ENCODE data around the gene OSBPL10.
"Not testable (repeated sequence)": the region's sequence is repeated elsewhere in the genome, so short reads cannot be mapped to it uniquely, and the experiment has no call there.

OSBPL10 gene

GRCh38 chr3:31861826-31862225 is 119.2 kb downstream of the OSBPL10 start:
- DNase-seq (ENCODE audit: extremely low read depth in 1 of 2, low read depth in 1 of 2), result no peak

- DNase-seq (ENCODE audit: extremely low read depth in 1 of 2, low read depth in 1 of 2), result not testable (repeated sequence)
Observed at GRCh38 chr3:31860642-31861041, 120.4 kb downstream of the OSBPL10 start.

GRCh38 chr3:31859245-31859644 is 121.8 kb downstream of the OSBPL10 start:
- DNase-seq (ENCODE audit: extremely low read depth in 1 of 2, low read depth in 1 of 2), result no peak

GRCh38 chr3:31858439-31858838 is 122.6 kb downstream of the OSBPL10 start:
- DNase-seq (ENCODE audit: extremely low read depth in 1 of 2, low read depth in 1 of 2), result no peak

GRCh38 chr3:31853580-31853979 is 127.5 kb downstream of the OSBPL10 start:
- DNase-seq (ENCODE audit: extremely low read depth in 1 of 2, low read depth in 1 of 2), result no peak

- no peak for DNase-seq (ENCODE audit: extremely low read depth in 1 of 2, low read depth in 1 of 2)
Observed at GRCh38 chr3:31851278-31851677, 129.8 kb downstream of the OSBPL10 start.

GRCh38 chr3:31848911-31849310 is 132.2 kb downstream of the OSBPL10 start:
- DNase-seq (ENCODE audit: extremely low read depth in 1 of 2, low read depth in 1 of 2), result no peak

GRCh38 chr3:31848163-31848818 is 132.8 kb downstream of the OSBPL10 start:
- no peak for DNase-seq (ENCODE audit: extremely low read depth in 1 of 2, low read depth in 1 of 2)

GRCh38 chr3:31847760-31848159 is 133.3 kb downstream of the OSBPL10 start:
- no peak for DNase-seq (ENCODE audit: extremely low read depth in 1 of 2, low read depth in 1 of 2)

- DNase-seq (ENCODE audit: extremely low read depth in 1 of 2, low read depth in 1 of 2), result no peak
Observed at GRCh38 chr3:31841515-31841914, 139.5 kb downstream of the OSBPL10 start.

- no peak for DNase-seq (ENCODE audit: extremely low read depth in 1 of 2, low read depth in 1 of 2)
Observed at GRCh38 chr3:31840252-31840651, 140.8 kb downstream of the OSBPL10 start.

GRCh38 chr3:31839144-31839917 is 141.7 kb downstream of the OSBPL10 start:
- no peak for DNase-seq (ENCODE audit: extremely low read depth in 1 of 2, low read depth in 1 of 2)

- DNase-seq (ENCODE audit: extremely low read depth in 1 of 2, low read depth in 1 of 2), result no peak
Observed at GRCh38 chr3:31836131-31837075, 144.7 kb downstream of the OSBPL10 start.

GRCh38 chr3:31833391-31834190 is 147.5 kb downstream of the OSBPL10 start:
- no peak for DNase-seq (ENCODE audit: extremely low read depth in 1 of 2, low read depth in 1 of 2)

- no peak for DNase-seq (ENCODE audit: extremely low read depth in 1 of 2, low read depth in 1 of 2)
Observed at GRCh38 chr3:31832551-31832950, 148.5 kb downstream of the OSBPL10 start.

- no peak for DNase-seq (ENCODE audit: extremely low read depth in 1 of 2, low read depth in 1 of 2)
Observed at GRCh38 chr3:31831591-31831990, 149.5 kb downstream of the OSBPL10 start.

GRCh38 chr3:31829826-31830426 is 151.1 kb downstream of the OSBPL10 start:
- DNase-seq (ENCODE audit: extremely low read depth in 1 of 2, low read depth in 1 of 2), result no peak

- no peak for DNase-seq (ENCODE audit: extremely low read depth in 1 of 2, low read depth in 1 of 2)
Observed at GRCh38 chr3:31829010-31829409, 152.1 kb downstream of the OSBPL10 start.

- DNase-seq (ENCODE audit: extremely low read depth in 1 of 2, low read depth in 1 of 2), result no peak
Observed at GRCh38 chr3:31828007-31828406, 153.1 kb downstream of the OSBPL10 start.

- DNase-seq (ENCODE audit: extremely low read depth in 1 of 2, low read depth in 1 of 2), result no peak
Observed at GRCh38 chr3:31823184-31823583, 157.9 kb downstream of the OSBPL10 start.
